ENCODE measurements around the gene MEP1A. TPM values are rescaled to one million over a fixed set of nuclear protein-coding genes. Genes with fewer than 3 reads are reported as not detected.

The MEP1A gene
- total RNA-seq, 1 experiment from 2014 or later: 8.1 TPM

- POLR2A ChIA-PET: no interaction called here
- H3K4me1 ChIP-seq: peaks cover 43% of the 10 kb centered on the region
- Mint-ChIP-seq H3K27me3 (ENCODE audit: insufficient read depth, unreplicated experiment) (no peaks in the 10 kb centered on the region), H3K27ac (ENCODE audit: unreplicated experiment) (no peak overlapping the region), H3K4me3 (ENCODE audit: unreplicated experiment) (no peak overlapping the region), H3K36me3 (ENCODE audit: insufficient read depth, unreplicated experiment) (no peaks in the 10 kb centered on the region), H3K4me1 (ENCODE audit: low read depth, unreplicated experiment) (peaks cover 46% of the 10 kb centered on the region), H3K9me3 (ENCODE audit: unreplicated experiment) (no peaks in the 10 kb centered on the region)
- no peak for TF ChIP-seq CTCF (IDR thresholded peaks at IDR 0.05; ENCODE audit: insufficient read depth in 1 of 2, low read depth in 1 of 2, low read length in 1 of 2, severe bottlenecking in 1 of 2, unreplicated experiment in 1 of 2)
- intact Hi-C loops (cut with micrococcal nuclease; ENCODE audit: unreplicated experiment): no loop called here
- no peak overlapping the region for H3K4me3 ChIP-seq (ENCODE audit: low read depth, low read length)
- no peaks in the 10 kb centered on the region for H3K27me3 ChIP-seq (replicated peaks; ENCODE audit: control insufficient read depth, insufficient read depth, low read length)
- H3K9me3 ChIP-seq: no peaks in the 10 kb centered on the region
- no peak for DNase-seq
- H3K36me3 ChIP-seq (ENCODE audit: control insufficient read depth, insufficient read depth, low read length): no peaks in the 10 kb centered on the region
- no TSS peak for BruUV-seq (replicated peaks)
- CTCF ChIA-PET: no interaction called here
These were observed 4.4 kb upstream of the MEP1A start for GRCh38 chr6:46788791-46789190.

DNA sequence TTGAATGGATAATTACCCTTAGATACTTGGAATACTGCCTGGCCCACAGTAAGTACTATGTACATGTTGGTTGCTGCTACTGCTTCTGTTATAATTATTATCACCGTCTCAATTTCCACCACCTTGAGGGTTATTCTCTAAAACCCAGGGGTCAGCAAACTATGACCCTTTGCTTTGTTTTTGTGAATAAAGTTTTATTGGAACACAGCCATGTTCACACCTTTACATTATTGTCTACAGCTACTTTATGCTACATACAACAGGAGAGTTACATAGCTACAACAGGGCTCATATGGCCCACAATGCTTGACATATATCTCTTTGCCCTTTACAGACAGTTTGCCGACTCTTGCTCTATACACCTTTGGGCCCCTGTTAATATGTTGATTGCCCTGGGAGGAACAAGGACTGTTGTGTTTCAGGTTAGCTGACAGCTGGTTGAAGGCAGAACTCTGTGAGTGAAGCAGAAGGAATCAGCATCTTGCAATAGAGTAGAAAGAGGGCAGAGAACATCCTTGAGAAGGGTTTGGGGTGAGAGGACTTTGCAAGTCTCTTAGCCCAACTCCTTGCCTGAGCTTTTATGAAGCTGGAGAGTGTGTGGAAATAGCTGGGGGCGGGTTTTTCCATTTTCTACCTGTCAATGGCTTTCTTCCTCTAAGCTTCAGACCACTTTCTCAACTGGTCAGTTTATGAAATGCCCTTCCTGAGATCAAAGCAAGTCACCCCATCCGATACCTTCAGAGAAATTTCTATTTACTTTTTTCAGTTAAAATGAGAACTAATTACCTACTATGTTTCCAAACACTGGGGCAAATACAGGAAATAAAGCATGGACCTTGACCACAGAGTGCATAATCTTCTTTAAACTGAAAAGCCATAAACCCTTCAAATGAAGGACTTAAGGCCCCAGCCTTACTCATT lies 3.5 kb upstream of the MEP1A start:
- CTCF ChIA-PET: interaction anchor here (1.0 to 1.2 kb wide), 2 partner anchors 36 to 59 kb away, joined by 3 to 4 read pairs; no protein-coding TSS in a partner anchor
- DNase-seq: peak; percentile 78 to 82
- BruUV-seq (replicated peaks): no TSS peak

More for the DNA sequence above, 3.5 kb upstream of the MEP1A start:
- no peak for TF ChIP-seq CTCF (IDR thresholded peaks at IDR 0.05; ENCODE audit: insufficient read depth in 1 of 2, low read depth in 1 of 2, low read length in 1 of 2, severe bottlenecking in 1 of 2, unreplicated experiment in 1 of 2)
- POLR2A ChIA-PET: no interaction called here
- Histone ChIP-seq H3K27me3 (replicated peaks; ENCODE audit: control insufficient read depth, insufficient read depth, low read length) (no peaks in the 10 kb centered on the region), H3K36me3 (ENCODE audit: control insufficient read depth, insufficient read depth, low read length) (no peaks in the 10 kb centered on the region), H3K4me3 (ENCODE audit: low read depth, low read length) (no peak overlapping the region), H3K9me3 (no peaks in the 10 kb centered on the region), H3K4me1 (peaks cover 52% of the 10 kb centered on the region)
- H3K27ac Mint-ChIP-seq (ENCODE audit: unreplicated experiment): no peak overlapping the region
- H3K4me3 Mint-ChIP-seq (ENCODE audit: unreplicated experiment): peak overlapping the region; percentile 39
- intact Hi-C loops (cut with micrococcal nuclease; ENCODE audit: unreplicated experiment): loop anchor here (1.0 to 5.0 kb wide), 4 partner anchors 32 to 683 kb away; no protein-coding TSS in a partner anchor
- no peaks in the 10 kb centered on the region for H3K9me3 Mint-ChIP-seq (ENCODE audit: unreplicated experiment)
- H3K27me3 Mint-ChIP-seq (ENCODE audit: insufficient read depth, unreplicated experiment): no peaks in the 10 kb centered on the region
- no peaks in the 10 kb centered on the region for H3K36me3 Mint-ChIP-seq (ENCODE audit: insufficient read depth, unreplicated experiment)
- H3K4me1 Mint-ChIP-seq (ENCODE audit: low read depth, unreplicated experiment): peaks cover 51% of the 10 kb centered on the region

All from Caco-2 (cell line).